Erythroblast (primary cell): ENCODE results near the gene PLCB4.

ENCODE experiments used
- GATA1 ChIP-seq: IDR thresholded peaks from 2 replicates; pipeline ENCODE4 v1.6.1; 2011; ENCODE audit warnings: low read depth, mild to moderate bottlenecking, control low read depth, low read length, moderate library complexity
- POLR2A ChIP-seq: IDR thresholded peaks from 2 replicates; pipeline ENCODE4 v1.6.1; 2011; ENCODE audit warnings: mild to moderate bottlenecking, low read length

DNA sequence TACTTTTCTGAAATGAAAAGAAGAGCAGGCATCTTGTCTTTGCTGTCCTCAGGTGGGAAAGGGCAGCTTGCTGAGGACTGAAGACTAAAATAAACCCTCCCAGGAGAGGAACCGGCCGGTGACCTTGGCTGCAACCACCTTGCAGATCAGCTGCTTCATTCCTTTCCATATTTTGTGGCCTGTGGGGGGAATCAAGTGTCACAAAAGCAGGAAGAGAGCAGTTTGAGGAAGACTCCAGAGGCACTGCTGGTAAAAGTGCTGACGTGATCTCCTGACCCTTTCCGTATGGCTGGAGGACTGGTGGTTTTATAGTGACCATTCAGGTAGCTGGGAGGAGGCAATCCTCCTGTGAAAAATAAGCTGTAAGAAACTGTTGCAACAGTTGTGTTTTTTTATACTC, 157.0 kb downstream of the PLCB4 start:
- TF ChIP-seq POLR2A (no peak), GATA1 (no peak)
